ENCODE data around the gene ATG10. TPM values are rescaled to one million over a fixed set of nuclear protein-coding genes. Genes with fewer than 3 reads are reported as not detected.

The ATG10 gene
- total and polyA plus RNA-seq, 2 of the 13 experiments (the other 11 are each of a cell fraction or from before 2014, with no cell fraction given), result 2.0 to 5.7 TPM

DNA sequence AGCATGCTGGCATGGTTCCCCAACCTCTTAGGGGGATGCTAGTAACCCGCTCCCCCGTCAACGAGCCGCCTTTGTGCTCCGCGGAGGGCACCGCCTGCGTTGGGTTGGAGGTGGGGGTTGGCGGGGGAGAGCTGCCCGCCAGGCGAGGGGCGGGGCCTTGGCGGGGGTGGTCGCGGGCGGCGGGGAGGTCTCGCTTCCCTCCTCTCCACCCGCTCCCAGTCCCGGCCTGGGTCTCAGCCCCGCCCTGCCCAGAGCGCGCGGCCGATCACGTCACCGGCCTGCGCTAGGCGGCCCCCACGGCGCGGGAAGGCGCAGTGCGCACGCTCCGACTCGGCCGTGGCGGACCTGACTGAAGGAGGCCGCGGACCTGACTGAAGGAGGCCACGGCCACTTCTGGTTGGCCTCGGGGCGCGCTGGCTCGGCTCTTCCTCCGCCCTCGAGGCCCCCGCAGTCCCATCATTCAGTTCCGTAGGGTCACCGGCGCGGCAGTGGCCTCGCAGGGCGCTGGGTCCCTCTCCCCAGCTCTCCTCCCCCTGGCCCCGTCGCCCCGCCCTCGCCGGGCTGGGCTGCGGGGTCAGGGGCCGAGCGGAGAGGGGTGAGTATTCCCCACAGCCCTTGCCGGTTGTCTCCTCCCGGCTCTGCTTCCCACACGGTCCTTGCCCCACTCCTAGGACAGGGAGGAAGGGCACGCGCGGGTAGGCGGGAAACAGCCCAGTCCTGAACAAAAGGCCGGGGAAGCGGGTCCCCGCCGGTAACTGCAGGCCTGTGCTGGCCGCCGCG is at the start of gene ATG10 (continued):
- TF ChIP-seq HBP1 (CRISPR knock-in tag; IDR thresholded peaks at IDR 0.05; ENCODE audit: low read depth) (peak; percentile 71; the same call in 1 of the 2 replicates), ZFX (CRISPR knock-in tag; IDR thresholded peaks at IDR 0.05; ENCODE audit: low read depth) (peak; percentile 99), MAX (IDR thresholded peaks at IDR 0.05) (peak; percentile 81), ZSCAN20 (CRISPR knock-in tag; IDR thresholded peaks at IDR 0.05; ENCODE audit: borderline replicate concordance) (no peak), BORCS8-MEF2B (CRISPR knock-in tag; IDR thresholded peaks at IDR 0.05) (peak; percentile 71; the same call in 1 of the 2 replicates), ZNF567 (CRISPR knock-in tag; IDR thresholded peaks at IDR 0.05; ENCODE audit: borderline replicate concordance) (no peak), NCOA1 (CRISPR knock-in tag; IDR thresholded peaks at IDR 0.05) (no peak; the same call in 1 of the 2 replicates), ZBTB1 (CRISPR knock-in tag; IDR thresholded peaks at IDR 0.05; ENCODE audit: borderline replicate concordance) (no peak), ELF4 (CRISPR knock-in tag; IDR thresholded peaks at IDR 0.05; ENCODE audit: borderline replicate concordance) (0 out of 2 replicates have a peak, but pooled peaks have one; percentile 42), DNMT1 (CRISPR knock-in tag; IDR thresholded peaks at IDR 0.05) (peak; percentile 36; the same call in 1 of the 2 replicates), ZNF121 (CRISPR knock-in tag; IDR thresholded peaks at IDR 0.05) (peak; percentile 41; the same call in 1 of the 2 replicates), MED8 (CRISPR knock-in tag; IDR thresholded peaks at IDR 0.05; ENCODE audit: insufficient replicate concordance) (peak; percentile 75), USF2 (IDR thresholded peaks at IDR 0.05; ENCODE audit: low read depth, low read length) (no peak), USF2 (CRISPR knock-in tag; IDR thresholded peaks at IDR 0.05; ENCODE audit: borderline replicate concordance) (0 out of 2 replicates have a peak, but pooled peaks have one; percentile 39), NCOA2 (CRISPR knock-in tag; IDR thresholded peaks at IDR 0.05) (0 out of 2 replicates have a peak, but pooled peaks have one; percentile 20), ZNF562 (CRISPR knock-in tag; IDR thresholded peaks at IDR 0.05; ENCODE audit: borderline replicate concordance) (no peak), RXRB (CRISPR knock-in tag; IDR thresholded peaks at IDR 0.05; ENCODE audit: borderline replicate concordance) (peak; percentile 16; the same call in 1 of the 2 replicates)
- TF ChIP-seq, protein P1, sequence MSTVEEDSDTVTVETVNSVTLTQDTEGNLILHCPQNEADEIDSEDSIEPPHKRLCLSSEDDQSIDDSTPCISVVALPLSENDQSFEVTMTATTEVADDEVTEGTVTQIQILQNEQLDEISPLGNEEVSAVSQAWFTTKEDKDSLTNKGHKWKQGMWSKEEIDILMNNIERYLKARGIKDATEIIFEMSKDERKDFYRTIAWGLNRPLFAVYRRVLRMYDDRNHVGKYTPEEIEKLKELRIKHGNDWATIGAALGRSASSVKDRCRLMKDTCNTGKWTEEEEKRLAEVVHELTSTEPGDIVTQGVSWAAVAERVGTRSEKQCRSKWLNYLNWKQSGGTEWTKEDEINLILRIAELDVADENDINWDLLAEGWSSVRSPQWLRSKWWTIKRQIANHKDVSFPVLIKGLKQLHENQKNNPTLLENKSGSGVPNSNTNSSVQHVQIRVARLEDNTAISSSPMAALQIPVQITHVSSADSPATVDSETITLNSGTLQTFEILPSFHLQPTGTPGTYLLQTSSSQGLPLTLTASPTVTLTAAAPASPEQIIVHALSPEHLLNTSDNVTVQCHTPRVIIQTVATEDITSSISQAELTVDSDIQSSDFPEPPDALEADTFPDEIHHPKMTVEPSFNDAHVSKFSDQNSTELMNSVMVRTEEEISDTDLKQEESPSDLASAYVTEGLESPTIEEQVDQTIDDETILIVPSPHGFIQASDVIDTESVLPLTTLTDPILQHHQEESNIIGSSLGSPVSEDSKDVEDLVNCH (CRISPR knock-in tag; IDR thresholded peaks at IDR 0.05), result no peak
- TF ChIP-seq, protein P2, sequence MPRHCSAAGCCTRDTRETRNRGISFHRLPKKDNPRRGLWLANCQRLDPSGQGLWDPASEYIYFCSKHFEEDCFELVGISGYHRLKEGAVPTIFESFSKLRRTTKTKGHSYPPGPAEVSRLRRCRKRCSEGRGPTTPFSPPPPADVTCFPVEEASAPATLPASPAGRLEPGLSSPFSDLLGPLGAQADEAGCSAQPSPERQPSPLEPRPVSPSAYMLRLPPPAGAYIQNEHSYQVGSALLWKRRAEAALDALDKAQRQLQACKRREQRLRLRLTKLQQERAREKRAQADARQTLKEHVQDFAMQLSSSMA (CRISPR knock-in tag; IDR thresholded peaks at IDR 0.05), result peak; percentile 86
